22Rv1 (cell line): ENCODE results near the gene CD74.

Experiments
- CTCF ChIP-seq: fragments of 450-650 bp; IDR thresholded peaks from 2 replicates; pipeline ENCODE4 v1.5.1; 2017; ENCODE audit warnings: mild to moderate bottlenecking
- ZFX ChIP-seq: fragments of 450-650 bp; IDR thresholded peaks from 2 replicates; pipeline ENCODE4 v1.6.1; 2017; ENCODE audit warnings: antibody characterized with exemption, borderline replicate concordance

- TF ChIP-seq CTCF (no peak), ZFX (no peak)
These were observed 7.0 kb upstream of the CD74 start for GRCh38 chr5:150419630-150420270.
